ENCODE data around the gene GPR50. TPM values are rescaled to one million over a fixed set of nuclear protein-coding genes. Genes with fewer than 3 reads are reported as not detected.

GPR50 gene
- total RNA-seq, 4 donors from 2014 or later = not detected

DNA sequence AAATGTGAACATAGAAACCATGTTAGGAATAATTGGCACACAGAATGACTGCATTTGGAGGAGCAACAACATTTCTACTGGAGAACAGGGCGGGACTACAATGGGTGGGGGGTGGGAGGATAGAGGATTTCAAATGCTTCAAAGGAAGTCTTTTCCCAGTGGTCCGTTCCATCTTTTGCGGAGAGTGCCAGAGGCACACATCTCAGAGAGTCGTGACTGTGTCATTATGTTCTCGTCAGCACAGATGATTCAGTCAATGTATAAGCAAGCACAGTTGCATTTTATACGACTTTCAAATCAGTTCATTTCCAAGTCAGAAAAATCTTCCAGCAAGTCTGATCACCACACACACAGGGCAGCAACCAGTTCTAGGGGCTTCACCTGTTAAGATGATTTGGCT is 22.7 kb upstream of the GPR50 start:
- Histone ChIP-seq H3K4me1 (no peaks in the 10 kb centered on the region), H3K9me3 (no peaks in the 10 kb centered on the region), H3K36me3 (no peaks in the 10 kb centered on the region), H3K27me3 (no peaks in the 10 kb centered on the region), H3K4me3 (no peak overlapping the region), H3K27ac (no peak overlapping the region)
- ATAC-seq (no peak), DNase-seq (no peak)
- intact Hi-C loops (cut with DNase I; ENCODE audit: low total_unique reads) = no loop called here
- in situ Hi-C loops (cut with MboI; ENCODE audit: low sequenced_read_pairs in 4 of 4) = loop anchor here (10.0 to 25.0 kb wide), 2 partner anchors 531 to 534 kb away; partner anchors contain the start of gene PRRG3 (in 3 of the 4)
- TF ChIP-seq, protein P1, sequence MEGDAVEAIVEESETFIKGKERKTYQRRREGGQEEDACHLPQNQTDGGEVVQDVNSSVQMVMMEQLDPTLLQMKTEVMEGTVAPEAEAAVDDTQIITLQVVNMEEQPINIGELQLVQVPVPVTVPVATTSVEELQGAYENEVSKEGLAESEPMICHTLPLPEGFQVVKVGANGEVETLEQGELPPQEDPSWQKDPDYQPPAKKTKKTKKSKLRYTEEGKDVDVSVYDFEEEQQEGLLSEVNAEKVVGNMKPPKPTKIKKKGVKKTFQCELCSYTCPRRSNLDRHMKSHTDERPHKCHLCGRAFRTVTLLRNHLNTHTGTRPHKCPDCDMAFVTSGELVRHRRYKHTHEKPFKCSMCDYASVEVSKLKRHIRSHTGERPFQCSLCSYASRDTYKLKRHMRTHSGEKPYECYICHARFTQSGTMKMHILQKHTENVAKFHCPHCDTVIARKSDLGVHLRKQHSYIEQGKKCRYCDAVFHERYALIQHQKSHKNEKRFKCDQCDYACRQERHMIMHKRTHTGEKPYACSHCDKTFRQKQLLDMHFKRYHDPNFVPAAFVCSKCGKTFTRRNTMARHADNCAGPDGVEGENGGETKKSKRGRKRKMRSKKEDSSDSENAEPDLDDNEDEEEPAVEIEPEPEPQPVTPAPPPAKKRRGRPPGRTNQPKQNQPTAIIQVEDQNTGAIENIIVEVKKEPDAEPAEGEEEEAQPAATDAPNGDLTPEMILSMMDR (IDR thresholded peaks at IDR 0.05 in 4 of 5, conservative IDR thresholded peaks at IDR 0.05 in 1 of 5) = no peak
- no peak for TF ChIP-seq POLR2A (IDR thresholded peaks at IDR 0.05)

DNA sequence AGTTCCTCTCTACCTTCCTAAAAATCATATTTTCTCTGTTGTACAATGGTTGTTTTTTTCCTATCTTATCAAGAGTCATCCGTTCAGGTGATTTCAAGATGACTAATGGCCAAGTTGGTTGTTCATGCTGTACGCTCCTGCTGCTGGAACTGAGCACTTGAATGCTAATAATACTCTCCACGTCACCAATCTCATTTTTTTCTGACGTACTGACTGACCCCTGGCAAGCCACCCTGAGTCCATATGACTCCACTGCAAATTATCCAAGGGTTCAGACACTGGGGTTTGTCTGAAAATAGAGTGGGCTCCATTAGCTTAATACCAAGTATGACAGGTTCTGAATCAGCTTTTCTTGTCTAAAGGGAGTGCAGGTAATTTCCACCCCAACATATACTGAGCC is 21.1 kb upstream of the GPR50 start:
- Histone ChIP-seq H3K9me3 (no peaks in the 10 kb centered on the region), H3K27me3 (no peaks in the 10 kb centered on the region), H3K36me3 (no peaks in the 10 kb centered on the region), H3K4me3 (no peak overlapping the region), H3K4me1 (no peaks in the 10 kb centered on the region), H3K27ac (no peak overlapping the region)
- DNase-seq (no peak), ATAC-seq (no peak)
- TF ChIP-seq, protein P1 (IDR thresholded peaks at IDR 0.05 in 4 of 5, conservative IDR thresholded peaks at IDR 0.05 in 1 of 5) = no peak
- no peak for TF ChIP-seq POLR2A (IDR thresholded peaks at IDR 0.05)
- intact Hi-C loops (cut with DNase I; ENCODE audit: low total_unique reads) = no loop called here
- in situ Hi-C loops (cut with MboI; ENCODE audit: low sequenced_read_pairs in 4 of 4) = loop anchor here (10.0 to 25.0 kb wide), 2 partner anchors 530 to 532 kb away; partner anchors contain the start of gene PRRG3 (in 3 of the 4)

DNA sequence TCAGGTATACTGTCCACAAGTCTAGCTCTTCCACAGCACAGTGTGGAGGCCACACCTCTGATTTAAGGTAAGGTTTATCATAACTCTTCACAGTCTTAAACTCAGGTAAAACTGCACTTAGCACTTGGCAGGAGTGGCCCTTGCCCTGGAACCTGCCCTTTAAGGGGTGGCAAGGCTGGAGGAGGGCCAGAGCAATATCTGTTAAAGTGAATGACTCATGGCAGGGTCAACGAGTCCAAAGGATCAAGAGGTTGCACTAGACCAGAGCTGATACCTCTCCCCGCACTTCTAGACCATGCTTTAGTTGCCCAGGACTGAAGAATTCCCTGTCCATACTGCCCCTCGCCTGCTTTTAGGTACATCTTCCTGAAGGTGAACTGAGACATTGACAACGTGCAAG is 14.7 kb upstream of the GPR50 start:
- no peaks in the 10 kb centered on the region for H3K4me1 ChIP-seq
- TF ChIP-seq, protein P1 (IDR thresholded peaks at IDR 0.05 in 4 of 5, conservative IDR thresholded peaks at IDR 0.05 in 1 of 5) = no peak
- no peak for TF ChIP-seq POLR2A (IDR thresholded peaks at IDR 0.05)
- intact Hi-C loops (cut with DNase I; ENCODE audit: low total_unique reads) (no loop called here), in situ Hi-C loops (cut with MboI; ENCODE audit: low sequenced_read_pairs in 4 of 4) (loop anchor here in 3 of 4 donors (25.0 kb wide), 1 partner anchor 526 kb away; the partner anchor contains the start of gene PRRG3 (in 3 of the 3))
- DNase-seq = no peak
- ATAC-seq = no peak
- H3K27me3 ChIP-seq = no peaks in the 10 kb centered on the region
- H3K4me3 ChIP-seq = no peak overlapping the region
- H3K9me3 ChIP-seq = no peaks in the 10 kb centered on the region
- H3K36me3 ChIP-seq = no peaks in the 10 kb centered on the region
- no peak overlapping the region for H3K27ac ChIP-seq

DNA sequence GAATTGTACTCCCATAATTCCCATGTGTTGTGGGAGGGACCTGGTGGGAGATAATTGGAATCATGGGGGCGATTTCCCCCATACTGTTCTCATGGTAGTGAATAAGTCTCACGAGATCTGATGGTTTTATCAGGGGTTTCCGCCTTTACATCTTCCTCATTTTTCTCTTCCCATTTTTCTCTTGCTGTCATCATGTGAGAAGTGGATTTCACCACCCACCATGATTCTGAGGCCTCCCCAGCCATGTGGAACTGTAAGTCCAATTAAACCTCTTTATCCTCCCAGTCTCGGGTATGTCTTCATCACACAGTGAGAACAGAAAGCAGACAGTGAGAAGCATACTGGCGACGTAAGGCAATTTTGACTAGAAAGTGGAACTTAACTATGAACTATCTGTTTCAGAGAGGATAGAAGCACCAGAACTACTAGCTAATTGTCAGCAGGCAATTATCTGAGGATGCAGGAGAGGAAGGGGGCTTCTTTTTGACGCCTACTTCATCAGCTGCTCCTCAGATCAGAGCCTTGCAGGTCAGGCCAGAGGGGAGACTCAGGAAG is 8.5 kb upstream of the GPR50 start:
- Histone ChIP-seq H3K9me3 (no peaks in the 10 kb centered on the region), H3K27me3 (peaks cover 0 to 3% (median 0%) of the 10 kb centered on the region in 3 donors), H3K36me3 (no peaks in the 10 kb centered on the region), H3K27ac (no peak overlapping the region), H3K4me1 (no peaks in the 10 kb centered on the region), H3K4me3 (no peak overlapping the region)
- DNase-seq = no peak
- intact Hi-C loops (cut with DNase I; ENCODE audit: low total_unique reads) (no loop called here), in situ Hi-C loops (cut with MboI; ENCODE audit: low sequenced_read_pairs in 4 of 4) (loop anchor here in 3 of 4 donors (25.0 kb wide), 1 partner anchor 519 kb away; the partner anchor contains the start of gene PRRG3 (in 3 of the 3))
- TF ChIP-seq POLR2A (IDR thresholded peaks at IDR 0.05) = no peak
- TF ChIP-seq, protein P1 (IDR thresholded peaks at IDR 0.05 in 4 of 5, conservative IDR thresholded peaks at IDR 0.05 in 1 of 5) = no peak
- no peak for ATAC-seq
